Right lobe of liver (tissue), 6 donors: Measurements from ENCODE around the gene EYA4. TPM values are rescaled to one million over a fixed set of nuclear protein-coding genes. Genes with fewer than 3 reads are reported as not detected.

Experiments used
- ATAC-seq, 4 donors: fragments of 200-7000 bp; cut with Tn5 transposase; one replicate each; pipeline ENCODE4 v1.9.1; 2020; ENCODE audit warnings: mild to moderate bottlenecking in 4 of 4, moderate library complexity in 4 of 4
- DNase-seq, 3 donors: peaks; one replicate each; pipeline ENCODE4 v3.0.0-alpha.2; 2020
- H3K27ac ChIP-seq, 3 donors: fragments of 200-600 bp; one replicate each; pipeline ENCODE4 v1.8.0; 2022
- H3K27me3 ChIP-seq, 2 donors: fragments of 200-600 bp; one replicate each; pipeline ENCODE4 v1.8.0; 2022
- H3K36me3 ChIP-seq, 4 donors: fragments of 200-600 bp; sonication (generic) in 1 of 4; one replicate each; pipeline versions ENCODE4 v1.5.1 to v1.8.0; 2017 to 2022; ENCODE audit warnings: control low read depth in 1 of 4
- H3K4me1 ChIP-seq, 4 donors: fragments of 200-600 bp; sonication (generic) in 1 of 4; one replicate each; pipeline versions ENCODE4 v1.5.1 to v1.8.0; 2017 to 2022; ENCODE audit warnings: control low read depth in 1 of 4
- H3K4me3 ChIP-seq, 3 donors: fragments of 200-600 bp; one replicate each; pipeline ENCODE4 v1.8.0; 2022
- H3K9me3 ChIP-seq, 4 donors: fragments of 200-600 bp; sonication (generic) in 1 of 4; one replicate each; pipeline versions ENCODE4 v1.5.1 to v1.8.0; 2017 to 2022; ENCODE audit warnings: control low read depth in 1 of 4
- POLR2A ChIP-seq: fragments of 450-650 bp; IDR thresholded peaks from one replicate; pipeline ENCODE4 v1.6.1; 2017; ENCODE audit warnings: antibody characterized with exemption, mild to moderate bottlenecking
- WGBS: methylation state at CpG from one replicate; pipeline ENCODE4 v1.1.6; 2018; ENCODE audit warnings: low coverage, low lambda C conversion rate; ENCODE audit not compliant: insufficient coverage; ENCODE audit errors: missing lambda C conversion rate; 5-methylcytosine and 5-hydroxymethylcytosine counted together
- intact Hi-C, 2 donors: fragments of 100-400 bp; cut with DNase I; formaldehyde crosslinking; loops; one replicate each; pipeline versions ENCODE4 v1.11.2 to v1.14.1; 2022
- total RNA-seq, 6 experiments: library from RNA; depleted of rRNA in 2 of 6; stranded (reverse); fragments of >200 nt in 2 of 6; fragmentation: NEBNext Ultra II Directional in 3 of 6; extraction: Animal tissue kit (Norgen Biotek cat#: 25700) in 3 of 6; gene quantifications; one replicate each; pipeline versions ENCODE4 v1.1.0 to v1.2.4, GENCODE V29; 2016 to 2023
- TF ChIP-seq, protein P1 (sequence below), 4 donors: fragments of 200-600 bp in 3 of 4; fragments of 450-650 bp in 1 of 4; IDR thresholded peaks; one replicate each; pipeline versions ENCODE4 v1.5.1 to v1.8.0; 2016 to 2022; ENCODE audit warnings: antibody characterized with exemption in 4 of 4, mild to moderate bottlenecking in 2 of 4
- donor health status: DM: no; HTN: yes; CAD: no.
- donor health status: DM: no; HTN: no; CAD: no.
- donor health status: DM: no; HTN: no; CAD: no.
- donor health status: DM: no; HTN: yes; CAD: no.
- donor health status: DM: no; HTN: yes; CAD: no.

EYA4 gene
- total RNA-seq, 6 experiments from 2014 or later, result 0.09 to 0.37 (median 0.35) TPM; not detected in 1

- Histone ChIP-seq H3K9me3 (no peaks in the 10 kb centered on the region), H3K27ac (peak overlapping the region; percentile 5 to 88 (median 85)), H3K4me3 (peak overlapping the region in 2 of 3 donors; percentile 23 to 29), H3K36me3 (no peaks in the 10 kb centered on the region), H3K4me1 (peaks cover 0 to 20% (median 8%) of the 10 kb centered on the region in 4 donors), H3K27me3 (no peaks in the 10 kb centered on the region)
- DNase-seq (peak; percentile 75 to 89 (median 88)), ATAC-seq (peak; percentile 93 to 99 (median 98))
- 27% methylated on average over 7 of the region's 7 CpGs for WGBS
- intact Hi-C loops, result no loop called here
- TF ChIP-seq, protein P1, sequence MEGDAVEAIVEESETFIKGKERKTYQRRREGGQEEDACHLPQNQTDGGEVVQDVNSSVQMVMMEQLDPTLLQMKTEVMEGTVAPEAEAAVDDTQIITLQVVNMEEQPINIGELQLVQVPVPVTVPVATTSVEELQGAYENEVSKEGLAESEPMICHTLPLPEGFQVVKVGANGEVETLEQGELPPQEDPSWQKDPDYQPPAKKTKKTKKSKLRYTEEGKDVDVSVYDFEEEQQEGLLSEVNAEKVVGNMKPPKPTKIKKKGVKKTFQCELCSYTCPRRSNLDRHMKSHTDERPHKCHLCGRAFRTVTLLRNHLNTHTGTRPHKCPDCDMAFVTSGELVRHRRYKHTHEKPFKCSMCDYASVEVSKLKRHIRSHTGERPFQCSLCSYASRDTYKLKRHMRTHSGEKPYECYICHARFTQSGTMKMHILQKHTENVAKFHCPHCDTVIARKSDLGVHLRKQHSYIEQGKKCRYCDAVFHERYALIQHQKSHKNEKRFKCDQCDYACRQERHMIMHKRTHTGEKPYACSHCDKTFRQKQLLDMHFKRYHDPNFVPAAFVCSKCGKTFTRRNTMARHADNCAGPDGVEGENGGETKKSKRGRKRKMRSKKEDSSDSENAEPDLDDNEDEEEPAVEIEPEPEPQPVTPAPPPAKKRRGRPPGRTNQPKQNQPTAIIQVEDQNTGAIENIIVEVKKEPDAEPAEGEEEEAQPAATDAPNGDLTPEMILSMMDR (IDR thresholded peaks at IDR 0.05), result no peak
- no peak for TF ChIP-seq POLR2A
These were observed 194.0 kb downstream of the EYA4 start for GRCh38 chr6:133435065-133435728.

DNA sequence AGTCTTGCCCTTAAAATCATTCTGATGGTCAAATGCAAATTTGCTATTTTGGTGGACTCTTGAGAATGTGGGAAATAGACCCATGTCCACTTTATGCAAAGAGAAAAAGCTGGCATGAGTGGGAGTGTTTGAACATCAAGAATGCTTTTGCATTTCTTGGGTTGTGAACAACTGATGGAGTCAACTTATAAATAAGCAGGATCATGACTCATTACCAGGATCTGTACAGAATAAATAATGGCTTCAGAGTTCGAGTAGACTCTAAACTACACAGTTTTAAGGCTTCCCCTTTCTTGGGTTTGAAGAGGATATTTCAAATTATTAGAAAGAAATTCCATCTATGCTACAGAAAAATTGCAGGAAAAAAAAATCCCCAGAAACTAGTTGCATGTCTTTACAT is 195.5 kb downstream of the EYA4 start:
- no peak for ATAC-seq
- intact Hi-C loops, result no loop called here
- Histone ChIP-seq H3K4me1 (peaks cover 0 to 20% (median 8%) of the 10 kb centered on the region in 4 donors), H3K36me3 (no peaks in the 10 kb centered on the region), H3K4me3 (no peak overlapping the region), H3K27me3 (no peaks in the 10 kb centered on the region), H3K27ac (no peak overlapping the region), H3K9me3 (no peaks in the 10 kb centered on the region)
- DNase-seq, result no peak
- WGBS, result 71% methylated on average over 1 of the region's 1 CpG
- TF ChIP-seq, protein P1 (IDR thresholded peaks at IDR 0.05), result no peak
- TF ChIP-seq POLR2A, result no peak

GRCh38 chr6:133441491-133441890 is 200.3 kb downstream of the EYA4 start:
- peaks cover 0 to 10% (median 0%) of the 10 kb centered on the region in 4 donors for H3K4me1 ChIP-seq
- intact Hi-C loops, result no loop called here
- no peak overlapping the region for H3K4me3 ChIP-seq
- no peak for ATAC-seq
- WGBS, result 94% methylated on average over 2 of the region's 2 CpGs
- no peaks in the 10 kb centered on the region for H3K36me3 ChIP-seq
- peaks cover 0 to 4% (median 0%) of the 10 kb centered on the region in 4 donors for H3K9me3 ChIP-seq
- no peaks in the 10 kb centered on the region for H3K27me3 ChIP-seq
- DNase-seq, result no peak
- TF ChIP-seq POLR2A, result no peak
- TF ChIP-seq, protein P1 (IDR thresholded peaks at IDR 0.05), result no peak
- no peak overlapping the region for H3K27ac ChIP-seq

DNA sequence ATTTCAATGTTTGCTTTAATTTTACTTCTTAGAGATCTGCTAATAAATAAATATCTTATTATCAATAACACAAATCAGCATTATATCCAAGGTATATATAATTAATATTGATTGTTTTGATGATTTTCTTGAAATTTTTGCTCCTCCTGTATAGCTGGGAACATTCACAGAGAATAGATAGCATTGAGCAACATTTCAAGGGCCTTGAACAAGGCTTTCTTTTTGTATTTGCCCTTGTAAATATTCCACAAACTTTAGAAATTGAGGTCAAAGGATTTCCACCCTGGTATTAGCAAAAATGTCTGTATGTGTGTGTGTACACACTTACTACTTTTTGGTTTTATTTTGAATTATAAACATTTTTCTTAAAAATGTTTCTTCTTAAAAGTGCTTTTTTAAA is 205.6 kb downstream of the EYA4 start:
- peak; percentile 50 to 84 (median 72) for ATAC-seq
- DNase-seq, result no peak
- peaks cover 0 to 24% (median 4%) of the 10 kb centered on the region in 4 donors for H3K4me1 ChIP-seq
- H3K36me3 ChIP-seq, result no peaks in the 10 kb centered on the region
- no peak overlapping the region for H3K4me3 ChIP-seq
- peaks cover 0 to 4% (median 0%) of the 10 kb centered on the region in 4 donors for H3K9me3 ChIP-seq
- intact Hi-C loops, result no loop called here
- peak overlapping the region in 1 of 3 donors; percentile 30 for H3K27ac ChIP-seq
- TF ChIP-seq, protein P1 (IDR thresholded peaks at IDR 0.05), result no peak
- TF ChIP-seq POLR2A, result no peak
- H3K27me3 ChIP-seq, result no peaks in the 10 kb centered on the region
